HL-60 (cell line): ENCODE measurements around the gene ITGB5.

ENCODE experiments used
- POLR2AphosphoS5 ChIP-seq: IDR thresholded peaks from 2 replicates; pipeline ENCODE4 v1.6.1; 2012; ENCODE audit warnings: low read depth
- REST ChIP-seq: IDR thresholded peaks from 2 replicates; pipeline ENCODE4 v1.6.1; 2012; ENCODE audit warnings: low read depth; ENCODE audit not compliant: insufficient replicate concordance
- TF ChIP-seq, protein P1 (sequence below): IDR thresholded peaks from one replicate; pipeline ENCODE4 v1.5.1; 2011; ENCODE audit warnings: low read length, control low read depth, inconsistent platforms; ENCODE audit not compliant: insufficient read depth

GRCh38 chr3:124779116-124779515 is 108.0 kb downstream of the ITGB5 start:
- TF ChIP-seq, protein P1, sequence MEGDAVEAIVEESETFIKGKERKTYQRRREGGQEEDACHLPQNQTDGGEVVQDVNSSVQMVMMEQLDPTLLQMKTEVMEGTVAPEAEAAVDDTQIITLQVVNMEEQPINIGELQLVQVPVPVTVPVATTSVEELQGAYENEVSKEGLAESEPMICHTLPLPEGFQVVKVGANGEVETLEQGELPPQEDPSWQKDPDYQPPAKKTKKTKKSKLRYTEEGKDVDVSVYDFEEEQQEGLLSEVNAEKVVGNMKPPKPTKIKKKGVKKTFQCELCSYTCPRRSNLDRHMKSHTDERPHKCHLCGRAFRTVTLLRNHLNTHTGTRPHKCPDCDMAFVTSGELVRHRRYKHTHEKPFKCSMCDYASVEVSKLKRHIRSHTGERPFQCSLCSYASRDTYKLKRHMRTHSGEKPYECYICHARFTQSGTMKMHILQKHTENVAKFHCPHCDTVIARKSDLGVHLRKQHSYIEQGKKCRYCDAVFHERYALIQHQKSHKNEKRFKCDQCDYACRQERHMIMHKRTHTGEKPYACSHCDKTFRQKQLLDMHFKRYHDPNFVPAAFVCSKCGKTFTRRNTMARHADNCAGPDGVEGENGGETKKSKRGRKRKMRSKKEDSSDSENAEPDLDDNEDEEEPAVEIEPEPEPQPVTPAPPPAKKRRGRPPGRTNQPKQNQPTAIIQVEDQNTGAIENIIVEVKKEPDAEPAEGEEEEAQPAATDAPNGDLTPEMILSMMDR = no peak
- TF ChIP-seq POLR2AphosphoS5 = no peak
- TF ChIP-seq REST = no peak
